ENCODE results near the gene KRTAP10-8.
"Not testable (repeated sequence)": the region's sequence is repeated elsewhere in the genome, so short reads cannot be mapped to it uniquely, and the experiment has no call there.

The KRTAP10-8 gene

GRCh38 chr21:44653656-44654575, 42.0 kb downstream of the KRTAP10-8 start:
- DNase-seq (ENCODE audit: low read depth): no peak
- TF ChIP-seq, protein P1, sequence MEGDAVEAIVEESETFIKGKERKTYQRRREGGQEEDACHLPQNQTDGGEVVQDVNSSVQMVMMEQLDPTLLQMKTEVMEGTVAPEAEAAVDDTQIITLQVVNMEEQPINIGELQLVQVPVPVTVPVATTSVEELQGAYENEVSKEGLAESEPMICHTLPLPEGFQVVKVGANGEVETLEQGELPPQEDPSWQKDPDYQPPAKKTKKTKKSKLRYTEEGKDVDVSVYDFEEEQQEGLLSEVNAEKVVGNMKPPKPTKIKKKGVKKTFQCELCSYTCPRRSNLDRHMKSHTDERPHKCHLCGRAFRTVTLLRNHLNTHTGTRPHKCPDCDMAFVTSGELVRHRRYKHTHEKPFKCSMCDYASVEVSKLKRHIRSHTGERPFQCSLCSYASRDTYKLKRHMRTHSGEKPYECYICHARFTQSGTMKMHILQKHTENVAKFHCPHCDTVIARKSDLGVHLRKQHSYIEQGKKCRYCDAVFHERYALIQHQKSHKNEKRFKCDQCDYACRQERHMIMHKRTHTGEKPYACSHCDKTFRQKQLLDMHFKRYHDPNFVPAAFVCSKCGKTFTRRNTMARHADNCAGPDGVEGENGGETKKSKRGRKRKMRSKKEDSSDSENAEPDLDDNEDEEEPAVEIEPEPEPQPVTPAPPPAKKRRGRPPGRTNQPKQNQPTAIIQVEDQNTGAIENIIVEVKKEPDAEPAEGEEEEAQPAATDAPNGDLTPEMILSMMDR (conservative IDR thresholded peaks at IDR 0.05; ENCODE audit: low read depth, low read length): no peak
- no peak overlapping the region for H3K4me3 ChIP-seq (ENCODE audit: low read length)

GRCh38 chr21:44654576-44655175, 42.8 kb downstream of the KRTAP10-8 start, which contains the start of gene KRTAP12-4:
KRTAP12-4 (minus strand) TSS chr21:44654659; CDS start chr21:44654614, 45 bp downstream.
- DNase-seq (ENCODE audit: low read depth): no peak
- no peak within 1 kb of the TSS for H3K4me3 ChIP-seq (ENCODE audit: low read length)
- TF ChIP-seq, protein P1 (conservative IDR thresholded peaks at IDR 0.05; ENCODE audit: low read depth, low read length): no peak

- DNase-seq (ENCODE audit: low read depth): no peak
- TF ChIP-seq, protein P1 (conservative IDR thresholded peaks at IDR 0.05; ENCODE audit: low read depth, low read length): no peak
- no peak overlapping the region for H3K4me3 ChIP-seq (ENCODE audit: low read length)
Observed at GRCh38 chr21:44656868-44657267, 45.0 kb downstream of the KRTAP10-8 start.

DNA sequence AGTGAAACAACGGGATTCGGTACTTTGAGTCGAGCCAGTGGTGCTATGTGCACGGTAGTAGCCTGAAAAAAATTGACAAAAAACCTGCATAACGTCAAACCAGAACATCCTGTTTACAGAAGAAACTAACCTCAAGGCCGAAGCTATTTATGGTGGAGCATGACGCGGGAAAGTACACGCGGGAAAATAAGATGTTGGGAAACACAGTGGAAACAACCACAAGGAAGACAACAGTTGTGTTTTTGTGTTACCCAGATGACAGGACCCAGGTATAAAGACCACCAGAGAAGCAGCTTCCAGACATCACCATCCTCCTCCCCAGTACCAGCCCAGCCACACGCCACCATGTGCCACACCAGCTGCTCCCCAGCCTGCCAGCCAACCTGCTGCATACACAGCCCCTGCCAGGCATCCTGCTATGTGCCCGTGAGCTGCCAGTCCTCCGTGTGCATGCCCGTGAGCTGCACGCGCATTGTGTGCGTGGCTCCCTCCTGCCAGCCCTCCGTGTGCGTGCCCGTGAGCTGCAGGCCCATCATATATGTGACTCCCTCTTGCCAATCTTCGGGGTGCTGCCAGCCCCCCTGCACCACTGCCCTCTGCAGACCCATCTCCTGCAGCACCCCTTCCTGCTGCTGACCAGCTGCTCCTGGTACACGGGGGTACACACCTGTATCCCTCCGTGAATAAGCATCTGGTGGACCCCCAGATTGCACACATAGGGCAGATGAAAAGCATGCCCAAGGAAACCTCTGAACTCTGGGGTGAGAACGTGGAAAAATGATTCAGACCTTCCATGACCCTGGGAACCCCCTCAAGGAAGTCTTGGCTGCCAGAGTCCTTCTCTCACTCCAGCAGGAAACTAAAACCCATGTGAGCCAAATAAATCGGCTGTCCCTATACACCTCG, 46.0 kb downstream of the KRTAP10-8 start, which contains the start of gene KRTAP12-3:
Gene KRTAP12-3, plus strand, starts transcription at position 298 of the 906 bp plus-strand sequence. Its CDS starts 48 bp downstream, at position 346.
- TF ChIP-seq, protein P1 (conservative IDR thresholded peaks at IDR 0.05; ENCODE audit: low read depth, low read length): no peak
- no peak within 1 kb of the TSS for H3K4me3 ChIP-seq (ENCODE audit: low read length)
- no peak for DNase-seq (ENCODE audit: low read depth)

- no peak overlapping the region for H3K4me3 ChIP-seq (ENCODE audit: low read length)
- DNase-seq (ENCODE audit: low read depth): no peak
- TF ChIP-seq, protein P1 (conservative IDR thresholded peaks at IDR 0.05; ENCODE audit: low read depth, low read length): no peak
Observed at GRCh38 chr21:44658541-44658910, 46.6 kb downstream of the KRTAP10-8 start.

DNA sequence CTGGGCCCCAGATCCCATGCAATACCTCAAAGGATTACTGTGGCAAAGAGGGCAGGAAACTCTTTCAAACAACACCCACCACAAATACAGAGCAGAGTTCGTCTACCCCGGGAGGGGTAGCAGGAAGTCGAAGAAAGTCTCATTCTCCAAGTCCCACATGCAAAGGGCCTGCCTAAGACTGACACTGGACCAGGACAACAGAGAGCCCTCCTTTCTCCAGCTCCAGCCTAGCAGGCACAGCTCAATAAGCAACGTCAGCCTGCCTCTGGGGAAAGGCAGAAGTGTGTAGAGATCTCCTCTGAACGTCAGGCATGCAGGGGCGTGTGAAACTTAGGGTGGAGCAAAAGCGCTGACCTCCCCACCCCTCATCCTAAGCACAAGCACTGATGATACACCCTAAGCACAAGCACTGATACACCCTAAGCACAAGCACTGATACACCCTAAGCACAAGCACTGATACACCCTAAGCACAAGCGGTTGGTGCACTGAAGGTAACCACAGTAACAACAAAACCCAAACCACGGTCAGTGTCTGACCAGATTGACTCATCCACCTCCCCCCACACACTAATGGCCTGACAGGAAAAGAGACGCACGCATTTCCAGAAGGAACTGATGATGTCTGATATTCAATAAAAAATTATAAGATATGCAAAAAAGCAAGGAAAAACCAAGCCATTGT, 47.2 kb downstream of the KRTAP10-8 start:
- TF ChIP-seq, protein P1 (conservative IDR thresholded peaks at IDR 0.05; ENCODE audit: low read depth, low read length): no peak
- H3K4me3 ChIP-seq (ENCODE audit: low read length): no peak overlapping the region
- DNase-seq (ENCODE audit: low read depth): no peak

DNA sequence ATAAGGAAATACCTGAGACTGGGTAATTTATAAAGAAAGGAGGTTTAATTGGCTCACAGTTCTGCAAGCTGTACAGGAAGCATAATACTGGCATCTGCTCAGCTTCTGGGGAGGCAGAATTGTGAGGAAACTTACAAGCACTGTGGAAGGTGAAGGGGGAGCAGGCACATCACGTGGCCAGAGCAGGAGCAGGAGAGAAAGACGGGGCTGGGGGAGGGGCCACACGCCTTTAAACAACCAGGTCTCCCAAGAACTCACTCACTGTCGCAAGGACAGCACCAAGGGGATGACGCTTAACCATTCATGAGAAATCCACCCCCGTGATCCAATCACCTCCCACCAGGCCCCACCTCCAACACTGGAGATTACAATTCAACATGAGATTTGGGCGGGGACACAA, 49.7 kb downstream of the KRTAP10-8 start:
- not testable (repeated sequence) for DNase-seq (ENCODE audit: low read depth); H3K4me3 ChIP-seq (ENCODE audit: low read length)
